AG10803 (cell line): ENCODE data around the gene PEX5L.
A peak's percentile ranks its signal among the peaks of the same experiment; 100 is the strongest.

Source experiments
- DNase-seq: peaks from one replicate; pipeline ENCODE4 v3.0.0; 2010; ENCODE audit warnings: low read depth
- H3K4me3 ChIP-seq: 2 replicates; pipeline ENCODE4 v1.5.1; 2011; ENCODE audit warnings: mild to moderate bottlenecking, low read length, control low read depth
- CTCF ChIP-seq: conservative IDR thresholded peaks from 2 replicates; pipeline ENCODE4 v1.5.1; 2011; ENCODE audit warnings: mild to moderate bottlenecking, low read length, control low read depth, inconsistent platforms

PEX5L gene

GRCh38 chr3:179868715-179869114 is 168.0 kb downstream of the PEX5L start:
- no peak overlapping the region for H3K4me3 ChIP-seq
- no peak for TF ChIP-seq CTCF
- no peak for DNase-seq

GRCh38 chr3:179867961-179868360 is 168.8 kb downstream of the PEX5L start:
- no peak for DNase-seq
- no peak for TF ChIP-seq CTCF
- no peak overlapping the region for H3K4me3 ChIP-seq

- no peak for TF ChIP-seq CTCF
- no peak overlapping the region for H3K4me3 ChIP-seq
- DNase-seq = no peak
These were observed 170.8 kb downstream of the PEX5L start for GRCh38 chr3:179865861-179866505.

GRCh38 chr3:179861953-179862352 is 174.8 kb downstream of the PEX5L start:
- TF ChIP-seq CTCF = no peak
- DNase-seq = no peak
- H3K4me3 ChIP-seq = no peak overlapping the region

- H3K4me3 ChIP-seq = no peak overlapping the region
- no peak for DNase-seq
- no peak for TF ChIP-seq CTCF
These were observed 175.4 kb downstream of the PEX5L start for GRCh38 chr3:179861292-179861691.

GRCh38 chr3:179860275-179861107 is 176.2 kb downstream of the PEX5L start:
- no peak for DNase-seq
- H3K4me3 ChIP-seq = no peak overlapping the region
- no peak for TF ChIP-seq CTCF

- TF ChIP-seq CTCF = no peak
- peak; percentile 59 for DNase-seq
- H3K4me3 ChIP-seq = no peak overlapping the region
These were observed 183.6 kb downstream of the PEX5L start for GRCh38 chr3:179853176-179853575.
